OCI-LY7 (cell line): ENCODE measurements around the gene PLEKHG4B. TPM values are rescaled to one million over a fixed set of nuclear protein-coding genes. Genes with fewer than 3 reads are reported as not detected.
"Not testable (repeated sequence)": the region's sequence is repeated elsewhere in the genome, so short reads cannot be mapped to it uniquely, and the experiment has no call there.

Source experiments
- BruUV-seq: library from RNA; stranded (reverse); fragments of 400-500 nt; replicated peaks from 2 replicates; lab custom pipeline; 2021; lab: Mats Ljungman, UMichigan
- CTCF ChIA-PET: fragments of 300-600 bp; sonication (Branson Sonifier 250); formaldehyde crosslinking; loops from one replicate; lab custom pipeline; 2022; ENCODE audit warnings: antibody characterized with exemption; ENCODE audit not compliant: unreplicated experiment; lab: Charles Lee
- POLR2A ChIA-PET: fragments of 300-600 bp; sonication (Branson Sonifier 250); formaldehyde crosslinking; loops from one replicate; lab custom pipeline; 2022; ENCODE audit warnings: antibody characterized with exemption; lab: Charles Lee
- DNase-seq: peaks from one replicate; pipeline ENCODE4 v3.0.0-alpha.2; 2015; ENCODE audit warnings: low spot score
- H2AFZ ChIP-seq: fragments of 200-600 bp; sonication (generic), shearing (Covaris generic); 2 replicates; pipeline ENCODE4 v1.6.1; 2014; ENCODE audit warnings: mild to moderate bottlenecking, antibody characterized with exemption, low read length, moderate library complexity
- H3K27ac ChIP-seq: fragments of 200-600 bp; sonication (generic); 2 replicates; pipeline ENCODE4 v1.5.1; 2014; ENCODE audit warnings: mixed run types, low read depth, mild to moderate bottlenecking, moderate library complexity, low read length, inconsistent platforms; ENCODE audit not compliant: poor library complexity, severe bottlenecking
- H3K36me3 ChIP-seq: fragments of 200-600 bp; sonication (generic); 2 replicates; pipeline ENCODE4 v1.6.1; 2014; ENCODE audit warnings: mild to moderate bottlenecking, antibody characterized with exemption, low read length, moderate library complexity, mixed read lengths; ENCODE audit not compliant: insufficient read depth
- H3K4me1 ChIP-seq: fragments of 200-600 bp; sonication (generic); 2 replicates; pipeline ENCODE4 v1.5.1; 2014; ENCODE audit warnings: mild to moderate bottlenecking, low read length; ENCODE audit not compliant: insufficient read depth, poor library complexity, severe bottlenecking
- H3K4me2 ChIP-seq: fragments of 200-600 bp; sonication (generic); 2 replicates; pipeline ENCODE4 v1.6.1; 2014; ENCODE audit warnings: mild to moderate bottlenecking, low read length
- H3K4me3 ChIP-seq: fragments of 200-600 bp; sonication (generic); 2 replicates; pipeline ENCODE4 v1.5.1; 2014; ENCODE audit warnings: mild to moderate bottlenecking, low read depth, low read length; ENCODE audit not compliant: poor library complexity, severe bottlenecking
- H3K79me2 ChIP-seq: fragments of 200-600 bp; sonication (generic); 2 replicates; pipeline ENCODE4 v1.6.1; 2016; ENCODE audit warnings: low read depth, mild to moderate bottlenecking, low read length, moderate library complexity, mixed read lengths; ENCODE audit not compliant: insufficient read depth
- H3K9me2 ChIP-seq: fragments of 200-600 bp; sonication (generic); 2 replicates; pipeline ENCODE4 v1.6.1; 2016; ENCODE audit warnings: mild to moderate bottlenecking, low read length, mixed read lengths; ENCODE audit not compliant: insufficient read depth
- H3K9me3 ChIP-seq: fragments of 200-600 bp; sonication (generic); 2 replicates; pipeline ENCODE4 v1.6.1; 2014; ENCODE audit warnings: mild to moderate bottlenecking, mixed run types, low read length, mixed read lengths
- H4K20me1 ChIP-seq: fragments of 200-600 bp; sonication (generic); 2 replicates; pipeline ENCODE4 v1.6.1; 2014; ENCODE audit warnings: mild to moderate bottlenecking, antibody characterized with exemption, low read length, moderate library complexity, mixed read lengths; ENCODE audit not compliant: insufficient read depth
- EZH2phosphoT487 ChIP-seq: fragments of 200-600 bp; sonication (generic); IDR thresholded peaks from 2 replicates; pipeline ENCODE4 v1.6.1; 2018; ENCODE audit warnings: low read depth, borderline replicate concordance, mild to moderate bottlenecking, mixed run types, antibody characterized with exemption, low read length, moderate library complexity, mixed read lengths
- intact Hi-C: fragments of 100-400 bp; cut with micrococcal nuclease; formaldehyde crosslinking; loops from one replicate; pipeline ENCODE4 v1.10.0; 2022; ENCODE audit not compliant: unreplicated experiment
- total RNA-seq, 2 experiments: library from RNA; depleted of rRNA in 1 of 2; stranded (reverse); fragments of >200 nt in 1 of 2; shearing (Covaris generic) in 1 of 2; gene quantifications; 2 replicates each; pipeline ENCODE4 v1.2.3, GENCODE V29; 2014 to 2022
- TF ChIP-seq, protein P1 (sequence below): fragments of 200-600 bp; sonication (generic); conservative IDR thresholded peaks from 2 replicates; pipeline ENCODE4 v1.5.1; 2014; ENCODE audit warnings: mild to moderate bottlenecking, antibody characterized with exemption, low read length, moderate library complexity, mixed read lengths

PLEKHG4B gene
- total RNA-seq, 2 experiments from 2014 or later = 0.30 to 0.41 TPM

GRCh38 chr5:223791-224190 is 131.8 kb downstream of the PLEKHG4B start:
- no peak overlapping the region for H3K4me3 ChIP-seq
- H3K9me3 ChIP-seq = no peaks in the 10 kb centered on the region
- intact Hi-C loops = no loop called here
- peaks cover 63% of the 10 kb centered on the region for H3K36me3 ChIP-seq
- ChIA-PET POLR2A (no interaction called here), CTCF (no interaction called here)
- H3K4me1 ChIP-seq = peaks cover 37% of the 10 kb centered on the region
- no peak overlapping the region for H3K4me2 ChIP-seq
- DNase-seq = no peak
- peaks cover 52% of the 10 kb centered on the region for H3K79me2 ChIP-seq
- H3K9me2 ChIP-seq = no peaks in the 10 kb centered on the region
- no peak overlapping the region for H3K27ac ChIP-seq
- H4K20me1 ChIP-seq = peaks cover 23% of the 10 kb centered on the region
- no TSS peak for BruUV-seq
- no peak overlapping the region for H2AFZ ChIP-seq
- no peak for TF ChIP-seq EZH2phosphoT487
- TF ChIP-seq, protein P1, sequence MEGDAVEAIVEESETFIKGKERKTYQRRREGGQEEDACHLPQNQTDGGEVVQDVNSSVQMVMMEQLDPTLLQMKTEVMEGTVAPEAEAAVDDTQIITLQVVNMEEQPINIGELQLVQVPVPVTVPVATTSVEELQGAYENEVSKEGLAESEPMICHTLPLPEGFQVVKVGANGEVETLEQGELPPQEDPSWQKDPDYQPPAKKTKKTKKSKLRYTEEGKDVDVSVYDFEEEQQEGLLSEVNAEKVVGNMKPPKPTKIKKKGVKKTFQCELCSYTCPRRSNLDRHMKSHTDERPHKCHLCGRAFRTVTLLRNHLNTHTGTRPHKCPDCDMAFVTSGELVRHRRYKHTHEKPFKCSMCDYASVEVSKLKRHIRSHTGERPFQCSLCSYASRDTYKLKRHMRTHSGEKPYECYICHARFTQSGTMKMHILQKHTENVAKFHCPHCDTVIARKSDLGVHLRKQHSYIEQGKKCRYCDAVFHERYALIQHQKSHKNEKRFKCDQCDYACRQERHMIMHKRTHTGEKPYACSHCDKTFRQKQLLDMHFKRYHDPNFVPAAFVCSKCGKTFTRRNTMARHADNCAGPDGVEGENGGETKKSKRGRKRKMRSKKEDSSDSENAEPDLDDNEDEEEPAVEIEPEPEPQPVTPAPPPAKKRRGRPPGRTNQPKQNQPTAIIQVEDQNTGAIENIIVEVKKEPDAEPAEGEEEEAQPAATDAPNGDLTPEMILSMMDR = no peak

GRCh38 chr5:225334-225733 is 133.4 kb downstream of the PLEKHG4B start:
- intact Hi-C loops = no loop called here
- Histone ChIP-seq H3K79me2 (peaks cover 37% of the 10 kb centered on the region), H3K4me1 (peaks cover 27% of the 10 kb centered on the region), H3K4me3 (no peak overlapping the region), H3K9me3 (no peaks in the 10 kb centered on the region), H3K4me2 (no peak overlapping the region), H3K27ac (no peak overlapping the region), H3K9me2 (no peaks in the 10 kb centered on the region), H2AFZ (no peak overlapping the region), H4K20me1 (peaks cover 9% of the 10 kb centered on the region), H3K36me3 (peaks cover 76% of the 10 kb centered on the region)
- no peak for TF ChIP-seq EZH2phosphoT487
- TF ChIP-seq, protein P1 = no peak
- POLR2A ChIA-PET = interaction anchor here (0.6 kb wide), 1 partner anchor 9 kb away, joined by 7 read pairs; no protein-coding TSS in a partner anchor
- DNase-seq = no peak
- no TSS peak for BruUV-seq
- CTCF ChIA-PET = no interaction called here

GRCh38 chr5:227375-227774 is 135.4 kb downstream of the PLEKHG4B start:
- H3K4me3 ChIP-seq, intact Hi-C loops, POLR2A ChIA-PET, CTCF ChIA-PET, H2AFZ ChIP-seq, H3K9me2 ChIP-seq, H3K4me2 ChIP-seq, H4K20me1 ChIP-seq, H3K9me3 ChIP-seq, H3K4me1 ChIP-seq, BruUV-seq, DNase-seq, H3K27ac ChIP-seq: not testable (repeated sequence)
- H3K79me2 ChIP-seq = peaks cover 16% of the 10 kb centered on the region
- peaks cover 89% of the 10 kb centered on the region for H3K36me3 ChIP-seq
